H1 (cell line): ENCODE data around the gene DENND2A. TPM values are rescaled to one million over a fixed set of nuclear protein-coding genes. Genes with fewer than 3 reads are reported as not detected.

Source experiments
- MAFK ChIP-seq: IDR thresholded peaks from 2 replicates; pipeline ENCODE4 v1.6.1; 2012; ENCODE audit warnings: low read depth, mild to moderate bottlenecking, improper control_type of control experiment, low read length
- RBBP5 ChIP-seq: IDR thresholded peaks from 2 replicates; pipeline ENCODE4 v1.7.1; 2012; ENCODE audit warnings: low read depth, mild to moderate bottlenecking, inconsistent platforms, low read length, moderate library complexity, borderline replicate concordance
- polyA plus RNA-seq, 7 experiments: library from polyadenylated mRNA; depleted of rRNA in 3 of 7; stranded (reverse) in 5 of 7; unstranded in 2 of 7; fragments of >200 nt in 5 of 7; fragments of 200-250 nt in 2 of 7; gene quantifications; 1 replicate in 5 of 7; 2 replicates in 1 of 7; 4 replicates in 1 of 7; pipeline versions ENCODE4 v1.2.1 to v1.2.3, GENCODE V29; 2011 to 2013; ENCODE audit warnings: missing spikeins in 2 of 7, mixed read lengths in 2 of 7
- total RNA-seq: library from RNA; stranded (reverse); fragmentation: NEBNext Ultra II Directional; extraction: Animal tissue kit (Norgen Biotek cat#: 25700); gene quantifications from 2 replicates; pipeline ENCODE4 v1.2.1, GENCODE V29; 2021

DENND2A gene
- total and polyA plus RNA-seq, 2 of the 8 experiments (the other 6 are each of a cell fraction or from before 2014, with no cell fraction given): 5.0 to 13.0 TPM

GRCh38 chr7:140674899-140675701, 34.5 kb upstream of the DENND2A start (continued):
- TF ChIP-seq MAFK (peak; percentile 82), RBBP5 (no peak)
